OCI-LY1 (cell line): ENCODE data around the gene CRLF3.

Experiments used
- H2AFZ ChIP-seq: fragments of 200-600 bp; sonication (generic), shearing (Covaris generic); 2 replicates; pipeline ENCODE4 v1.6.0; 2014; ENCODE audit warnings: antibody characterized with exemption, mild to moderate bottlenecking, low read length
- H3F3A ChIP-seq: fragments of 200-600 bp; sonication (generic), shearing (Covaris generic); 2 replicates; pipeline ENCODE4 v1.6.0; 2014; ENCODE audit warnings: mild to moderate bottlenecking, antibody characterized with exemption, low read length, moderate library complexity; ENCODE audit not compliant: insufficient read depth
- H3K27ac ChIP-seq: fragments of 200-600 bp; sonication (generic); 2 replicates; pipeline ENCODE4 v1.5.1; 2014; ENCODE audit warnings: low read length, mixed run types, mild to moderate bottlenecking, low read depth; ENCODE audit not compliant: poor library complexity, severe bottlenecking
- H3K27me3 ChIP-seq: fragments of 200-600 bp; sonication (generic); 2 replicates; pipeline ENCODE4 v1.6.0; 2014; ENCODE audit warnings: antibody characterized with exemption, mild to moderate bottlenecking, low read length, moderate library complexity; ENCODE audit not compliant: insufficient read depth
- H3K36me3 ChIP-seq: fragments of 200-600 bp; sonication (generic); 2 replicates; pipeline ENCODE4 v1.6.1; 2014; ENCODE audit warnings: mild to moderate bottlenecking, antibody characterized with exemption, low read length, moderate library complexity, mixed read lengths; ENCODE audit not compliant: insufficient read depth
- H3K4me1 ChIP-seq: fragments of 200-600 bp; sonication (generic); 2 replicates; pipeline ENCODE4 v1.5.1; 2014; ENCODE audit warnings: mild to moderate bottlenecking, low read length, moderate library complexity; ENCODE audit not compliant: insufficient read depth, severe bottlenecking
- H3K4me2 ChIP-seq: fragments of 200-600 bp; sonication (generic), shearing (Covaris generic); 2 replicates; pipeline ENCODE4 v1.6.1; 2014; ENCODE audit warnings: low read length
- H3K4me3 ChIP-seq: fragments of 200-600 bp; sonication (generic); 2 replicates; pipeline ENCODE4 v1.5.1; 2014; ENCODE audit warnings: low read length, low read depth, mild to moderate bottlenecking, mixed read lengths; ENCODE audit not compliant: poor library complexity, severe bottlenecking
- H3K79me2 ChIP-seq: fragments of 200-600 bp; shearing (Covaris generic); 2 replicates; pipeline ENCODE4 v1.6.1; 2016; ENCODE audit warnings: mixed run types, low read length, mixed read lengths; ENCODE audit not compliant: insufficient read depth
- H3K9ac ChIP-seq: fragments of 200-600 bp; sonication (generic), shearing (Covaris generic); 2 replicates; pipeline ENCODE4 v1.6.1; 2014; ENCODE audit warnings: mild to moderate bottlenecking, low read length, mixed read lengths
- H3K9me2 ChIP-seq: fragments of 200-600 bp; sonication (generic), shearing (Covaris generic); 2 replicates; pipeline ENCODE4 v1.6.1; 2014; ENCODE audit warnings: low read depth, mild to moderate bottlenecking, low read length, mixed read lengths
- H3K9me3 ChIP-seq: fragments of 200-600 bp; shearing (Covaris generic); 2 replicates; pipeline ENCODE4 v1.6.1; 2014; ENCODE audit warnings: low read length, mixed read lengths
- H4K20me1 ChIP-seq: fragments of 200-600 bp; sonication (generic), shearing (Covaris generic); 2 replicates; pipeline ENCODE4 v1.6.0; 2016; ENCODE audit warnings: mild to moderate bottlenecking, low read length; ENCODE audit not compliant: insufficient read depth
- CTCF ChIP-seq: fragments of 200-600 bp; sonication (generic), shearing (Covaris generic); IDR thresholded peaks from 2 replicates; pipeline ENCODE4 v1.5.1; 2017; ENCODE audit warnings: mild to moderate bottlenecking, antibody characterized with exemption, low read length, moderate library complexity, mixed read lengths
- EZH2 ChIP-seq: fragments of 200-600 bp; sonication (generic), shearing (Covaris generic); IDR thresholded peaks from 2 replicates; pipeline ENCODE4 v1.8.0; 2017; ENCODE audit warnings: borderline replicate concordance, mixed run types, mild to moderate bottlenecking, antibody characterized with exemption, low read length, moderate library complexity, mixed read lengths

CRLF3 gene

GRCh38 chr17:30840771-30841170, 16.3 kb upstream of the CRLF3 start:
- H3K4me3 ChIP-seq: no peak overlapping the region
- no peak for TF ChIP-seq CTCF
- no peak for TF ChIP-seq EZH2
- peaks cover 75% of the 10 kb centered on the region for H3K36me3 ChIP-seq
- H3K9me2 ChIP-seq: no peaks in the 10 kb centered on the region
- no peaks in the 10 kb centered on the region for H3K9me3 ChIP-seq
- H4K20me1 ChIP-seq: no peaks in the 10 kb centered on the region
- no peaks in the 10 kb centered on the region for H3K27me3 ChIP-seq
- H3K4me1 ChIP-seq: no peaks in the 10 kb centered on the region
- no peaks in the 10 kb centered on the region for H3F3A ChIP-seq
- no peak overlapping the region for H3K27ac ChIP-seq
- no peak overlapping the region for H3K4me2 ChIP-seq
- no peak overlapping the region for H3K9ac ChIP-seq
- no peak overlapping the region for H2AFZ ChIP-seq
- peaks cover 3% of the 10 kb centered on the region; the same call in 1 of the 2 replicates for H3K79me2 ChIP-seq

GRCh38 chr17:30838202-30838807, 13.8 kb upstream of the CRLF3 start:
- Histone ChIP-seq H4K20me1 (no peaks in the 10 kb centered on the region), H3K27ac (no peak overlapping the region), H3K4me1 (peaks cover 3% of the 10 kb centered on the region), H3K27me3 (no peaks in the 10 kb centered on the region), H3K79me2 (peaks cover 24% of the 10 kb centered on the region), H3F3A (no peaks in the 10 kb centered on the region), H2AFZ (no peak overlapping the region), H3K9me2 (no peaks in the 10 kb centered on the region), H3K9ac (no peak overlapping the region), H3K4me2 (no peak overlapping the region), H3K36me3 (peaks cover 79% of the 10 kb centered on the region), H3K9me3 (no peaks in the 10 kb centered on the region), H3K4me3 (no peak overlapping the region)
- TF ChIP-seq CTCF (no peak), EZH2 (no peak)

DNA sequence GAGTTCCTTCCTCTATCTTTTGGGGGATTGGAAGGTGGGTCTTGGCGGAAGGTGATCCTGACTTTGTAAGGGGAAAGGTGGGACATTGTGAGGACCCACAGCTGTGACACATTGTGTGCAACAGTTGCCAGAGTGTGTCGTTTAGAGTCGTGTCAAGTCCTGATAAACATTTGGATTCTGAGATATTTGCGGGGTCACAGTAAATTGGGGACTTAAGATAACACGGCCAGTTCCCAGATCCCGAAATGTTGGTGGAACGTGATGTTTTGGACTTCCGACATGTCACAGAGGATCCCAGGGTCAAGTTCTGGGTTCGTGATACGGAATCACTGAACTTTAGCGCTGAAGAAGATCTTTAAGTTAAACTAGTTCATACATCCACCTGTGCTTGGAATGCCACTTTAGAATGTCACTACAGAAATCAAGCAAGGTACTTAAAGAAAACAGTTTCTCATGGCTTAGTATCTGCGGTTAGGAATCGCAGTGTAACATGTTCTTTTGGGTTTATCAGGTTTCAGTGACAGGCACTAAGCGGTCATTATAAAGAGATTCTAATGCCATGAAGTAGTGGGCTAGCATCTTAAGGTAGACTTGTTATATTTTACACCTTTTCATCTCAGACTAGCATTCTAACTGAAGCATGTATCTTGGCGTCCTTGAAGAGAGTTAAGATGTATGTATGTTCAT, 8.1 kb upstream of the CRLF3 start:
- peaks cover 20% of the 10 kb centered on the region for H3K4me1 ChIP-seq

More for the DNA sequence above, 8.1 kb upstream of the CRLF3 start:
- H4K20me1 ChIP-seq: no peaks in the 10 kb centered on the region
- peak overlapping the region; percentile 96 for H3K9ac ChIP-seq
- H3K4me3 ChIP-seq: peak overlapping the region; percentile 89
- no peaks in the 10 kb centered on the region for H3K27me3 ChIP-seq
- H3F3A ChIP-seq: no peaks in the 10 kb centered on the region
- H3K9me3 ChIP-seq: no peaks in the 10 kb centered on the region
- H3K79me2 ChIP-seq: peaks cover 39% of the 10 kb centered on the region
- peak overlapping the region; percentile 63 for H3K27ac ChIP-seq
- peak overlapping the region; percentile 88 for H3K4me2 ChIP-seq
- TF ChIP-seq EZH2 (no peak), CTCF (no peak)
- H3K9me2 ChIP-seq: no peaks in the 10 kb centered on the region
- H2AFZ ChIP-seq: no peak overlapping the region
- H3K36me3 ChIP-seq: peaks cover 33% of the 10 kb centered on the region
